ENCODE results near the gene FOSL2.

DNA sequence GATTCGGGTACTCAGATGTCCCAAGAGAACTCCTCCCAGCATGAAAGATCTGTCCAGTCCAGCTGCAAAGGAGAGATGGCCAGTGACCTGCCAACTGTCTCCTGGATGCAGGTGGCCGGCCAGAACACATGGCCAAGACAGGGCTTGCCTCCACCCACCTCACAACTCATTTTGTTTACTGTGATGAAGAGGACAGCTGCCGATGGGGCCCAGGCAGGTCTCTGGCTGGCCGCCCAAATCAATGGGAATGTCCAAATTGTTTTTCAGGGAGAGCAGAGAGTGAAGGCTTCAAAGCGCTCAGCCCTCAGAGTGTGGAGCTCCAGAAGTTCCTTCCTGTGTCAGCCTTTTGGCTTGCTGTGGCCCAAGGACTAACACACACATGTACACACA, 41.9 kb downstream of the FOSL2 start:
- TF ChIP-seq, protein P1, sequence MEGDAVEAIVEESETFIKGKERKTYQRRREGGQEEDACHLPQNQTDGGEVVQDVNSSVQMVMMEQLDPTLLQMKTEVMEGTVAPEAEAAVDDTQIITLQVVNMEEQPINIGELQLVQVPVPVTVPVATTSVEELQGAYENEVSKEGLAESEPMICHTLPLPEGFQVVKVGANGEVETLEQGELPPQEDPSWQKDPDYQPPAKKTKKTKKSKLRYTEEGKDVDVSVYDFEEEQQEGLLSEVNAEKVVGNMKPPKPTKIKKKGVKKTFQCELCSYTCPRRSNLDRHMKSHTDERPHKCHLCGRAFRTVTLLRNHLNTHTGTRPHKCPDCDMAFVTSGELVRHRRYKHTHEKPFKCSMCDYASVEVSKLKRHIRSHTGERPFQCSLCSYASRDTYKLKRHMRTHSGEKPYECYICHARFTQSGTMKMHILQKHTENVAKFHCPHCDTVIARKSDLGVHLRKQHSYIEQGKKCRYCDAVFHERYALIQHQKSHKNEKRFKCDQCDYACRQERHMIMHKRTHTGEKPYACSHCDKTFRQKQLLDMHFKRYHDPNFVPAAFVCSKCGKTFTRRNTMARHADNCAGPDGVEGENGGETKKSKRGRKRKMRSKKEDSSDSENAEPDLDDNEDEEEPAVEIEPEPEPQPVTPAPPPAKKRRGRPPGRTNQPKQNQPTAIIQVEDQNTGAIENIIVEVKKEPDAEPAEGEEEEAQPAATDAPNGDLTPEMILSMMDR (IDR thresholded peaks at IDR 0.05 in 2 of 3, conservative IDR thresholded peaks at IDR 0.05 in 1 of 3; ENCODE audit: control insufficient read depth in 2 of 3, extremely low read depth in 1 of 3, insufficient read depth in 1 of 3, low read depth in 3 of 3, low read length in 3 of 3), result no peak
- TF ChIP-seq EP300 (IDR thresholded peaks at IDR 0.05; ENCODE audit: borderline replicate concordance in 1 of 2, control insufficient read depth in 1 of 2, low read depth in 2 of 2, low read length in 2 of 2), result no peak
- no peak for TF ChIP-seq TAF1 (IDR thresholded peaks at IDR 0.05; ENCODE audit: borderline replicate concordance, low read depth, low read length)

All from GM12878 (cell line).